Panc1 (cell line): Measurements from ENCODE around the gene GPBAR1. TPM values are rescaled to one million over a fixed set of nuclear protein-coding genes. Genes with fewer than 3 reads are reported as not detected.

Experiments used
- ATAC-seq: fragments of 200-7000 bp; cut with Tn5 transposase; 2 replicates; pipeline ENCODE4 v1.9.1; 2020; ENCODE audit warnings: mild to moderate bottlenecking, moderate library complexity
- BruUV-seq: library from RNA; stranded (reverse); fragments of 400-500 nt; replicated peaks from 2 replicates; lab custom pipeline; 2021; lab: Mats Ljungman, UMichigan
- CTCF ChIA-PET: fragments of 300-600 bp; sonication (Branson Sonifier 250); formaldehyde crosslinking; loops from one replicate; lab custom pipeline; 2022; ENCODE audit warnings: antibody characterized with exemption; lab: Charles Lee
- POLR2A ChIA-PET: fragments of 300-600 bp; sonication (Branson Sonifier 250); formaldehyde crosslinking; loops from one replicate; lab custom pipeline; 2022; ENCODE audit warnings: antibody characterized with exemption; lab: Charles Lee
- DNase-seq: peaks from one replicate; pipeline ENCODE4 v3.0.0-alpha.2; 2010; ENCODE audit warnings: low read depth, low spot score
- H3K27ac ChIP-seq: 2 replicates; pipeline ENCODE4 v1.5.1; 2011; ENCODE audit warnings: mild to moderate bottlenecking, low read length, inconsistent platforms
- H3K27me3 ChIP-seq: fragments of 200-500 bp; sonication (Bioruptor generic); 2 replicates; pipeline ENCODE4 v1.6.0; 2014; ENCODE audit warnings: low read length, inconsistent platforms; ENCODE audit not compliant: control insufficient read depth, insufficient read depth
- H3K36me3 ChIP-seq: fragments of 200-500 bp; sonication (Bioruptor generic); 2 replicates; pipeline ENCODE4 v1.5.1; 2014; ENCODE audit warnings: inconsistent platforms, mild to moderate bottlenecking, low read length, moderate library complexity; ENCODE audit not compliant: control insufficient read depth, insufficient read depth
- H3K4me1 ChIP-seq: 2 replicates; pipeline ENCODE4 v1.5.1; 2011; ENCODE audit warnings: inconsistent platforms, mild to moderate bottlenecking, low read length, moderate library complexity; ENCODE audit not compliant: control insufficient read depth, insufficient read depth
- H3K4me3 ChIP-seq, 2 experiments: 2 replicates each; pipeline ENCODE4 v1.5.1; 2011 to 2012; ENCODE audit warnings: low read depth in 2 of 2, low read length in 2 of 2, mild to moderate bottlenecking in 2 of 2, inconsistent platforms in 1 of 2, moderate library complexity in 1 of 2
- H3K9me3 ChIP-seq: fragments of 200-500 bp; sonication (Bioruptor generic); 2 replicates; pipeline ENCODE4 v1.5.1; 2014; ENCODE audit warnings: low read depth, mild to moderate bottlenecking, inconsistent platforms, low read length, moderate library complexity; ENCODE audit not compliant: control insufficient read depth, insufficient read depth
- CTCF ChIP-seq: fragments of 450-650 bp; IDR thresholded peaks from 2 replicates; pipeline ENCODE4 v1.5.1; 2017; ENCODE audit warnings: mild to moderate bottlenecking
- POLR2AphosphoS5 ChIP-seq: IDR thresholded peaks from 2 replicates; pipeline ENCODE4 v1.6.1; 2012; ENCODE audit warnings: mild to moderate bottlenecking, low read depth, low read length, moderate library complexity
- REST ChIP-seq, 2 experiments: IDR thresholded peaks; 2 replicates each; pipeline ENCODE4 v1.6.1; 2011 to 2012; ENCODE audit warnings: low read depth in 2 of 2, control low read depth in 1 of 2, low read length in 1 of 2, mild to moderate bottlenecking in 1 of 2, moderate library complexity in 1 of 2; ENCODE audit not compliant: insufficient read depth in 1 of 2
- SIN3A ChIP-seq: IDR thresholded peaks from 2 replicates; pipeline ENCODE4 v1.6.1; 2012; ENCODE audit warnings: low read depth, mild to moderate bottlenecking, low read length, moderate library complexity, borderline replicate concordance; ENCODE audit not compliant: insufficient read depth
- TCF7L2 ChIP-seq: IDR thresholded peaks from 2 replicates; pipeline ENCODE4 v1.6.1; 2011; ENCODE audit warnings: mild to moderate bottlenecking, low read depth, low read length, inconsistent platforms
- in situ Hi-C: cut with HindIII; loops from 2 replicates; pipeline ENCODE4 v1.10.0; 2016; ENCODE audit warnings: low sequenced_read_pairs, low pct_unique_long_range_greater_than_20kb
- intact Hi-C: fragments of 100-400 bp; cut with micrococcal nuclease; formaldehyde crosslinking; loops from one replicate; pipeline ENCODE4 v1.10.0; 2022; ENCODE audit not compliant: unreplicated experiment
- total RNA-seq: library from RNA; stranded (reverse); gene quantifications from one replicate; pipeline ENCODE4 v1.2.1, GENCODE V29; 2021; ENCODE audit not compliant: unreplicated experiment

Gene GPBAR1
- total RNA-seq, 1 experiment from 2014 or later: 0.18 TPM

GRCh38 chr2:218289639-218290315 lies 29.0 kb downstream of the GPBAR1 start:
- in situ Hi-C loops (no loop called here), intact Hi-C loops (loop anchor here (10.0 kb wide), 1 partner anchor 175 kb away; no protein-coding TSS in a partner anchor)
- POLR2A ChIA-PET: no interaction called here
- peak overlapping the region; percentile 88 for H3K27ac ChIP-seq
- no peak for DNase-seq
- TSS peak; percentile 47 for BruUV-seq
- no peaks in the 10 kb centered on the region for H3K36me3 ChIP-seq
- H3K4me1 ChIP-seq: peaks cover 56% of the 10 kb centered on the region
- H3K9me3 ChIP-seq: no peaks in the 10 kb centered on the region
- TF ChIP-seq REST (IDR thresholded peaks at IDR 0.05; ENCODE audit: insufficient read depth in 1 of 2, low read depth in 2 of 2, low read length in 1 of 2): no peak
- no peak for TF ChIP-seq TCF7L2
- no peak for TF ChIP-seq CTCF
- TF ChIP-seq SIN3A: no peak
- no peak for TF ChIP-seq POLR2AphosphoS5
- CTCF ChIA-PET: interaction anchor here (0.5 to 1.3 kb wide), 4 partner anchors 20 to 1356 kb away, joined by 3 to 12 read pairs (median 4); partner anchors contain the start of genes AAMP and PNKD
- peak overlapping the region in 1 of 2 experiments; percentile 80; a peak in 2 of 4 replicates for H3K4me3 ChIP-seq
- H3K27me3 ChIP-seq: no peaks in the 10 kb centered on the region
- ATAC-seq: no peak

DNA sequence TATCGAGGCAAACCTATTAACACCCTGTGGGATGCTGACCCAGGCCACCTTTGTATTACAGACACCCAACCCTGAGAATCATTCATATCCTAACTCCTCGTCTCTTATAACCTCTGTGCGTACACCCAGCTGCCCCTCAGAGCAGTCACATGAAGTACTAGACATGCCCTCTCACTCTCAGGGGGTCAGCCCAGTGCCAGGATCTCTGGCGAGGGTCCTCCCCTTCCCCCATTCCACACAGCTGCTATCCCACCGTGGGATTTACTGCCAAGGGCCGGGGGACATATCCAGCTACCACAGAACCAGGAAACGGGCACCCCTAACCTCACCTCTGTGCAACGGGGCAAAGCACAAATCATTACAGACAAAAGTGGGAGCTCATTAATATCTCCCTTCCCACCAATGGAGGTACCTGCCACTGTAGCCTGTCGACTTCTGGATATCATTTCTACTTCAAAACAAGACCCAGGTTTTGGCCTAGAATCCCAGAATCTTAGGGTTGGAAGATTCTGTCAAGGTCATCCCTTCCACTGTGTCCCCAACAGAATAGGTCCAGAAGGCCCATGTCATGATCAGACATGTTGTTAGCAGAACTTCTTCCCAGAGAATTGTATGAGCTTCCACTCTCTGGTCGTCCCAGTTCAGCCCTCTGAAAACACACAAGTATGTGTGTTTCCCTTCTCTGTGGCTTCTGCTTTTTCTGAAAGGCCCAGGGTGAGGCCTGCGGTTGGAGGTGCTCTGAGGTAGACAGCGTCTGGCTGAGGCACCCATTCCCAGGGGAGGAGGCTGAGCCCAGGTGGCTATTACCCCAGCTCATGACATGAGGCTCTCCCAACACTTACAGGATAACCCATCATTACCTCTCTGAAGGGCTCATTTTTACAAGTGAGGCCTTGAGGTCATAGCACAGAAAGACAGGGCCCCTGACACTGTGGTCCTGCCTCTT lies 29.8 kb downstream of the GPBAR1 start:
- in situ Hi-C loops: no loop called here
- BruUV-seq: no TSS peak
- peaks cover 55% of the 10 kb centered on the region for H3K4me1 ChIP-seq

More for the DNA sequence above, 29.8 kb downstream of the GPBAR1 start:
- no peaks in the 10 kb centered on the region for H3K9me3 ChIP-seq
- H3K36me3 ChIP-seq: no peaks in the 10 kb centered on the region
- TF ChIP-seq REST (IDR thresholded peaks at IDR 0.05; ENCODE audit: insufficient read depth in 1 of 2, low read depth in 2 of 2, low read length in 1 of 2) (no peak), TCF7L2 (no peak), POLR2AphosphoS5 (no peak), SIN3A (no peak), CTCF (no peak)
- CTCF ChIA-PET: interaction anchor here (0.7 to 1.3 kb wide), 3 partner anchors 20 to 106 kb away, joined by 3 to 7 read pairs (median 3); partner anchors contain the start of genes AAMP and PNKD
- intact Hi-C loops: loop anchor here (10.0 kb wide), 1 partner anchor 174 kb away; no protein-coding TSS in a partner anchor
- peak overlapping the region; percentile 88 for H3K27ac ChIP-seq
- DNase-seq (no peak), ATAC-seq (no peak)
- POLR2A ChIA-PET: interaction anchor here (0.6 kb wide), 1 partner anchor 229 kb away, joined by 3 read pairs; no protein-coding TSS in a partner anchor
- H3K27me3 ChIP-seq: no peaks in the 10 kb centered on the region
- peak overlapping the region; percentile 69 to 80 for H3K4me3 ChIP-seq
